ENCODE data around the gene RAP1GAP.

Gene RAP1GAP

GRCh38 chr1:21620011-21620410, 49.1 kb downstream of the RAP1GAP start:
- in situ Hi-C loops (cut with HindIII; ENCODE audit: low pct_ligation_motif_present, low pct_unique_long_range_greater_than_20kb, low sequenced_read_pairs), result no loop called here
- DNase-seq, result no peak

- no peak for DNase-seq
- in situ Hi-C loops (cut with HindIII; ENCODE audit: low pct_ligation_motif_present, low pct_unique_long_range_greater_than_20kb, low sequenced_read_pairs), result no loop called here
Observed at GRCh38 chr1:21619375-21619947, 49.7 kb downstream of the RAP1GAP start.

DNA sequence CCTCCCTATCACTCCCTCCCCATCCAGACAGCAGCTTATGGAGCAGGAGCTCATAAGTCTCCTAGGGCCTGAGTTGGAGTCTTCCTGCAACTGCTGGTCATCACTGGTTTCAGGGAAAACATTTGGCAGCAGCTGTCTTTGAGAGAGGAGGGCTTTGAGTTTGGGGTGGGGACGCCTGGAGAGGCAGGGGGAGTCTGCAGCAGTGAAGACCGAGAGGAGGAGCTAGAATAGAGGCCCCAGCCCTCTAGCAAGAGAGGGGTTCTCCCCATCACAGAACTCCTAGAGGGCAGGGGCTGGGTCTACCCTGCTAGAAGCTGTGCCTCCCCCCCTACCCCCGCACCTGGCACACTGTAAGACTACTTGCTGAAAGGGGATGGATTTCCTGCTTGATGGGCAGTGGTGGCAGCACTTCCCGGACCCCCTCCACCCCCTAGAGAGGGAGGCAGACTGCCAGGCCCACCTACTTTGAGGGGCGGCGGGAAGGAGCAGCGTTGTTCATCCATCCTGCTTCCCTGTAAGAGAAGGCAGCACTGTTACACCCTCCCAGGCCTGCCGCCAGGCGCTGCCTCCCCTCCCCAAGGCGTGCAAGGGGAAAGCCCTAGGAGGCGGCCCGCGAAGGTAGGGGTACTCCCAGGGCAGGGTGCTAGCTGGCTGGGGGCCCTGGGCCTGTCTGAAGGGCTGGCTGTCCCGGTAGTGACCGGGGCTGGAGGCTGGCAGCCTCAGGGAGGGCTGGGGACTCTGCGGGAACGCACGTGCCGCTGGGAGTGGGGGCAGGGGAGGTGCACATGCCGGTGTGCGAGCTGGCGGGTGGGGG, 50.4 kb downstream of the RAP1GAP start:
- no peak for DNase-seq
- in situ Hi-C loops (cut with HindIII; ENCODE audit: low pct_ligation_motif_present, low pct_unique_long_range_greater_than_20kb, low sequenced_read_pairs), result no loop called here

DNA sequence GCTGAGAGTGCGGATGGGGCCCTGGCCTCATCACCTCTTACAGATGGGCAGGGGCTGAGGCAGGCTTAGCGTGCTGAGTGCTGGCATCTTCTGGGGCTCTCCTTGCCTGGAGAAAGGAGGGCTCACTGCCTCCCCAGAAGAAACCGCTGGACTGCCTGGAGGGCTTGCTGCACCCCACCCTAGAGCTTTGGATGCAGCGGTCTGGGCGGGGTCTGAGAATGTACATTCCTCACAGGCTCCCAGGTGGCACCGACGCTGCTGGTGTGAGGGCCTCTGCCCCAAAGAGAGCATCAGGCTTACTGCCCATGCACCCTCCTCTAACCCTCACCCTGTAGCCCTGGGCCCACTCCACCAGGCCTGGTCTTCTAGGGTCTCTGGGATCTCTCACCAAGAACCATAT, 51.1 kb downstream of the RAP1GAP start:
- in situ Hi-C loops (cut with HindIII; ENCODE audit: low pct_ligation_motif_present, low pct_unique_long_range_greater_than_20kb, low sequenced_read_pairs), result no loop called here
- no peak for DNase-seq

GRCh38 chr1:21617126-21617738, 51.9 kb downstream of the RAP1GAP start:
- in situ Hi-C loops (cut with HindIII; ENCODE audit: low pct_ligation_motif_present, low pct_unique_long_range_greater_than_20kb, low sequenced_read_pairs), result no loop called here
- no peak for DNase-seq

GRCh38 chr1:21616372-21616771, 52.8 kb downstream of the RAP1GAP start:
- in situ Hi-C loops (cut with HindIII; ENCODE audit: low pct_ligation_motif_present, low pct_unique_long_range_greater_than_20kb, low sequenced_read_pairs), result no loop called here
- DNase-seq, result no peak

DNA sequence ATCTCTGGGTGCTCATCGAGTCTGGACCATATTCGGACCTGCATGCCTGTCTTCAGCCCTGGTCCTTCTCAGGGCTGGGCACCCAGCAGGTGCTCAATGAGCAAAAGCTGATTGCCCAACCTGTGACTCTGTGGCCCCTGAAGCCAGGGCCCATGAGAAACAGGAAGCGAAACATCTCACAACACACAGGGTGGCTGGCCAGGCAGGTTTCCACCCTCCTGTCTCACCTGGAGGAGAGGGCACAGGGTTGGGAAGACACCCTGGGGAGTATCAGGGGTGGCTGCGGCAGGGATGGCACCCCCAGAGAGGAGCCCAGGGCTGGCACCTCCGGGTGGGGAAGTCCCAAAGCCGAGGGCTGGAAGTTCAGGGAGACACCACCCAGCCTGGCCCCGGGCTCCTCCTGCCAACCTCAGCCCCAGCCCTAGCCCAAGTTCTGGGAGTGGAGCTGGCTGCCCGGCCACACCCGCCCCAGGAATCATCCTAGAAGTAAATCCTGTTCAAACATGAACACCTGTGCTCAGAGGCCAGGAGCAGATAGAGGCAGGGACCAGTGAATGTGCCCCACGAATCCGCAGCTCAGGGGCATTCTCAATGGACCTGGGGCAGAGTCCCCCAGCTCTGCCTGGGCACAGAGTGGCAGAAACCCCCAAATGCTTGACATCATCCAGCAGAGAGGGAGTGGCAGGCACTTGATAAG, 54.6 kb downstream of the RAP1GAP start:
- no peak for DNase-seq
- in situ Hi-C loops (cut with HindIII; ENCODE audit: low pct_ligation_motif_present, low pct_unique_long_range_greater_than_20kb, low sequenced_read_pairs), result no loop called here

DNA sequence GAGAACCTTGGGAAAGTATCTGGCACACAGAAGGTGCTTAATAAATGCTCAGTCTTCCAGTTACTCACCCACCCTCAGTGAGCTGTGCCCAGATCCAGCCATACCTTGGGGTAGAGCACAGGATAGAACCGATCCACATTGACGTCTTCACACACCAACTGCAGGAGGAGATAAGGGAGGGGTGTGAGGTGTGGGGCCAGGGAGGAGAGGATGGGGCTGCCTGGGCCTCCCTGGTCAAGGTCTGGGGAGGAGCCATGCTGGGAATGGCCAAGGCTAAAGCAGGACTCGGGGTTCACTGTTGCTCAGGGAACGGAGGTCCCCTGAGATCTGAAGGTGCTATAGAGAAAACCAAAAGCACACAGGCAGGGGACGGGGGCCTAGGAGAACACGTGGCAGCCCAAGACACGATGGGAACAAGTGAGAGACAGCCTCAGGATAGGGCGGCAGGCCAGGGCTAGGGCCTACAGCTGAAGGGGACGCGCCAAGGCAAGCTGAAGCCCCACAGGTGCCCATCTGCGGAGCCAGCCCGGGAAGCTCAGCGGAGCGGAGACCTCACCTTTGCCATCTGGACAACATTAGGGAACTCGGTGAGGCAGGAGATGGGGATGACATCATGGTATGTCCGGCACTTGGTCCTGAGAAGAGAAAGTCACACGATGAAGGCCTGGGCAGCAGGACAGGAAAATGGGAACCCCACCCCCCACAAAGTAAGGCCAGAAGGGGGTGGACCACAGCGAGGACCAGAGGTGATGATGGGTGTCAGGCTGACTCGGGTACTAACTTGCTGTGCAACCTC, 55.9 kb downstream of the RAP1GAP start:
- in situ Hi-C loops (cut with HindIII; ENCODE audit: low pct_ligation_motif_present, low pct_unique_long_range_greater_than_20kb, low sequenced_read_pairs), result no loop called here
- DNase-seq, result no peak

GRCh38 chr1:21612057-21612456, 57.1 kb downstream of the RAP1GAP start:
- in situ Hi-C loops (cut with HindIII; ENCODE audit: low pct_ligation_motif_present, low pct_unique_long_range_greater_than_20kb, low sequenced_read_pairs), result no loop called here
- no peak for DNase-seq

- no peak for DNase-seq
Observed at GRCh38 chr1:21610989-21611785, 58.0 kb downstream of the RAP1GAP start.

DNA sequence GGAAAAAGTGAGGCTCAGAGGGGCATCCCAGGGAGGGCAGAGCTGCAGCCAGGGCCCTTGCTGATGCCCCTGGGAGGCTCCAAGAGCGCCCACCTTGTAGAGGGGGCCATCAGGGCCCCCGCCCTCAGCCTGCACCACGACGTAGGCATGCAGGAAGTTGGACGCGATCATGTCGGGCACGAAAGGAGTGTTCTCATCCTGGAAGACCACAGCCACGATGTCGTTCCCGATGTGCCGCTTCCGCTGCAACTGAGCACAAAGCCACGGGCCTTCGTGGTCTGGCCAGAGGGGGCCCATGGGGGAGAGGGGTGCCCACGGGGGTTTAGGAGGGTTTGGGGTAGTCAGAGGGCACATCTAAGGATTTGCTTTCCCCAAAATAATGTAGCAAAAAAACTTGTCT, 59.1 kb downstream of the RAP1GAP start:
- in situ Hi-C loops (cut with HindIII; ENCODE audit: low pct_ligation_motif_present, low pct_unique_long_range_greater_than_20kb, low sequenced_read_pairs), result no loop called here

More at GRCh38 chr1:21610989-21611785, 58.0 kb downstream of the RAP1GAP start:
- in situ Hi-C loops (cut with HindIII; ENCODE audit: low pct_ligation_motif_present, low pct_unique_long_range_greater_than_20kb, low sequenced_read_pairs), result no loop called here

DNA sequence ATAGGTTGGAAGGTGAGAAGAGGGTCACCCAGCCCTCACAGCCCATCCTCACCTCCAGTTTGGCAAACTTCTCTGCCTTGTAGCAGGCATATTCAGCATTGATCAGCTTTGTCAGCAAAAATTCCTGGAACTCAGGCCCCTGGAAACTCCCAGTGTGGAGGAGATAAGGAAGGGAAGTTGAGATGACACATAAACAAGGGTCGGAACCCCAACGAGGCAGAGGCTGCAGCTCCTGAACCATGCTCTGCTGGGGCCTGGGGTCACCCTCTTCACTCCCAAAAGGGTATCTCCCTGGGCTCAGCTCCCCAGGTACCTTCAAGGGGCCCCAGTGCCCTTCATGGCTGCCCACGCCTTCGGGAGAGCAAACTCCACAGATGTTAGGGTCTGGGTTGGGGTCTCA, 60.4 kb downstream of the RAP1GAP start:
- DNase-seq, result no peak
- in situ Hi-C loops (cut with HindIII; ENCODE audit: low pct_ligation_motif_present, low pct_unique_long_range_greater_than_20kb, low sequenced_read_pairs), result no loop called here

More for the DNA sequence above, 59.1 kb downstream of the RAP1GAP start:
- no peak for DNase-seq

- no peak for DNase-seq
- in situ Hi-C loops (cut with HindIII; ENCODE audit: low pct_ligation_motif_present, low pct_unique_long_range_greater_than_20kb, low sequenced_read_pairs), result no loop called here
Observed at GRCh38 chr1:21607549-21608529, 61.3 kb downstream of the RAP1GAP start.

- in situ Hi-C loops (cut with HindIII; ENCODE audit: low pct_ligation_motif_present, low pct_unique_long_range_greater_than_20kb, low sequenced_read_pairs), result no loop called here
- no peak for DNase-seq
Observed at GRCh38 chr1:21605964-21606705, 63.0 kb downstream of the RAP1GAP start.

GRCh38 chr1:21605012-21605715, 64.0 kb downstream of the RAP1GAP start:
- in situ Hi-C loops (cut with HindIII; ENCODE audit: low pct_ligation_motif_present, low pct_unique_long_range_greater_than_20kb, low sequenced_read_pairs), result no loop called here
- no peak for DNase-seq
